ENCODE measurements around the gene KHDRBS2. TPM values are rescaled to one million over a fixed set of nuclear protein-coding genes. Genes with fewer than 3 reads are reported as not detected.

Gene KHDRBS2
- total RNA-seq, 1 donor from 2014 or later: not detected

DNA sequence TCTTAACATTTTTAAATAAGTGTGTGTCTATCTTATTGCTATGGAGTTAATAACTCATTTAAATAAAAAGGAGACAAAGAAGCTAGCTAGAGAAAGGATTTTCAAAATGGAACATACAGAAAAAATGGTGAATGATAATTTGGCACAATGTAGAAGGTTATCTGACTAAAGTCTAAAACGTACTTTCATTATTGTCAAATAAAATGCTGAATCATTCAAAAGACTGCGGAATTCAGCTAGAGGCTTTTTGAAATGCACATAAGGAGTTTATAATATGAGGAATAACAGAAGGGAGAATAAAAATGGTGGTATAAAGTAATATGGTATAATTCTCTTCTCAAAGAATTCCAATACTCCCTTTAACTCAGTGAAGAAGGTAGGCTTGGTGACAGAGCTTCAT lies 597.9 kb downstream of the KHDRBS2 start:
- no peak for DNase-seq (ENCODE audit: extremely low spot score, unreplicated experiment)
- H3K4me3 Mint-ChIP-seq (ENCODE audit: unreplicated experiment): no peak overlapping the region

DNA sequence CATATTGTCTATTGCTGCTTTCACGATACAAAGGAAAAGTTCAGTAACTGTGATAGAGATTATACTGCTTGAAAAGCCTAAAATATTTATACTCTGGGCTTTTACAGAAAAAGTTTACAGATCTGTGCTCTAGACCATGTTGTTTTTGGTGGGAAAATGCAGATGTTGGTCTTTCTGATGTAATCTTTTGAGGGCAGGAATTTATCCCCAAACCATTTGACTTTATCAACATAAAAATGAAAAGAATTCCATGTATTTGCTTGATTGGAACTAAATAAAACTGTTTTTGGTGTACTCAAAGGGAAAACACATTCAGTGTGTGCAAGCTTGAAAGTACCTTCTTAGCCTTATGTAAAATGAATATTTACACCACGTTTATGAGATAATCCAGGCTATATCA lies 603.5 kb downstream of the KHDRBS2 start:
- Mint-ChIP-seq H3K4me1 (ENCODE audit: unreplicated experiment) (no peaks in the 10 kb centered on the region), H3K4me3 (ENCODE audit: unreplicated experiment) (no peak overlapping the region), H3K27me3 (ENCODE audit: unreplicated experiment) (no peaks in the 10 kb centered on the region), H3K9me3 (ENCODE audit: unreplicated experiment) (peaks cover 15% of the 10 kb centered on the region), H3K27ac (ENCODE audit: unreplicated experiment) (no peak overlapping the region), H3K36me3 (ENCODE audit: unreplicated experiment) (no peaks in the 10 kb centered on the region)
- no peak for TF ChIP-seq CTCF (IDR thresholded peaks at IDR 0.05)
- no peak for DNase-seq (ENCODE audit: extremely low spot score, unreplicated experiment)

More for the DNA sequence above, 597.9 kb downstream of the KHDRBS2 start:
- Mint-ChIP-seq H3K9me3 (ENCODE audit: unreplicated experiment) (peaks cover 11% of the 10 kb centered on the region), H3K4me1 (ENCODE audit: unreplicated experiment) (no peaks in the 10 kb centered on the region), H3K36me3 (ENCODE audit: unreplicated experiment) (no peaks in the 10 kb centered on the region), H3K27me3 (ENCODE audit: unreplicated experiment) (no peaks in the 10 kb centered on the region), H3K27ac (ENCODE audit: unreplicated experiment) (no peak overlapping the region)
- TF ChIP-seq CTCF (IDR thresholded peaks at IDR 0.05): no peak

- no peak for TF ChIP-seq CTCF (IDR thresholded peaks at IDR 0.05)
- Mint-ChIP-seq H3K9me3 (ENCODE audit: unreplicated experiment) (peaks cover 12% of the 10 kb centered on the region), H3K36me3 (ENCODE audit: unreplicated experiment) (no peaks in the 10 kb centered on the region), H3K27me3 (ENCODE audit: unreplicated experiment) (no peaks in the 10 kb centered on the region), H3K4me1 (ENCODE audit: unreplicated experiment) (no peaks in the 10 kb centered on the region), H3K27ac (ENCODE audit: unreplicated experiment) (no peak overlapping the region), H3K4me3 (ENCODE audit: unreplicated experiment) (no peak overlapping the region)
- DNase-seq (ENCODE audit: extremely low spot score, unreplicated experiment): no peak
These were observed 606.4 kb downstream of the KHDRBS2 start for GRCh38 chr6:61679625-61680024.

- H3K36me3 Mint-ChIP-seq (ENCODE audit: unreplicated experiment): no peaks in the 10 kb centered on the region
- H3K4me3 Mint-ChIP-seq (ENCODE audit: unreplicated experiment): no peak overlapping the region
- DNase-seq (ENCODE audit: extremely low spot score, unreplicated experiment): no peak
- no peaks in the 10 kb centered on the region for H3K27me3 Mint-ChIP-seq (ENCODE audit: unreplicated experiment)
- peaks cover 15% of the 10 kb centered on the region for H3K9me3 Mint-ChIP-seq (ENCODE audit: unreplicated experiment)
- H3K27ac Mint-ChIP-seq (ENCODE audit: unreplicated experiment): no peak overlapping the region
- no peaks in the 10 kb centered on the region for H3K4me1 Mint-ChIP-seq (ENCODE audit: unreplicated experiment)
- TF ChIP-seq CTCF (IDR thresholded peaks at IDR 0.05): no peak
These were observed 610.3 kb downstream of the KHDRBS2 start for GRCh38 chr6:61675734-61676133.

DNA sequence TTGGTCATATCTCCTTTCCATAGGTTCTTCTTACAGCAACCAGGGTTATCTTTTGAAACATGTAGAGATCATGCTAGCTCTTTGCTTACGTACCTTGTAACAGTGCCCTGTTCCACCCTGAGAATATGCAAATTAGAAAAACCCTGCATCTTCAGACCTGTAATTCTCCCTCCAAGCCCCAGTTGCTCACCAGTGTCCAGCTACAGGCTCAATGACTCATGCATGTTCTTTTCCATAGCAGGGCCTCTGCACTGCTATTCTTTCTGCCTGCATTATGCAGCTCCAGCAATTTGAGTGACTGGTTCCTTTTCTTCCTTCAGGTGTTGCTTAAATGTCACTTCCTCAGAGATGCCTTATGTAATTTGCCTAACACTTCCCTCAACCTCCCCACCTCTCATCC lies 636.2 kb downstream of the KHDRBS2 start:
- Mint-ChIP-seq H3K27ac (ENCODE audit: unreplicated experiment) (no peak overlapping the region), H3K4me1 (ENCODE audit: unreplicated experiment) (no peaks in the 10 kb centered on the region), H3K36me3 (ENCODE audit: unreplicated experiment) (no peaks in the 10 kb centered on the region), H3K27me3 (ENCODE audit: unreplicated experiment) (no peaks in the 10 kb centered on the region), H3K4me3 (ENCODE audit: unreplicated experiment) (no peak overlapping the region), H3K9me3 (ENCODE audit: unreplicated experiment) (peaks cover 43% of the 10 kb centered on the region)
- TF ChIP-seq CTCF (IDR thresholded peaks at IDR 0.05): no peak
- no peak for DNase-seq (ENCODE audit: extremely low spot score, unreplicated experiment)
